Spleen (tissue), 11 donors: Measurements from ENCODE around the gene ARHGAP10. TPM values are rescaled to one million over a fixed set of nuclear protein-coding genes. Genes with fewer than 3 reads are reported as not detected.
A peak's percentile ranks its signal among the peaks of the same experiment; 100 is the strongest.

Source experiments
- DNase-seq: peaks from one replicate; pipeline ENCODE4 v3.0.0-alpha.2; 2020
- H3K27ac ChIP-seq, 8 donors: fragments of 200-600 bp; sonication (generic) in 7 of 8; 1 replicate in 4 of 8; 2 replicates in 4 of 8; pipeline versions ENCODE4 v1.5.0 to v1.8.0; 2016 to 2021; ENCODE audit warnings: inconsistent platforms in 4 of 8, mild to moderate bottlenecking in 4 of 8, moderate library complexity in 1 of 8
- H3K27me3 ChIP-seq, 7 donors: fragments of 200-600 bp; sonication (generic) in 6 of 7; replicated peaks in 1 of 7; 1 replicate in 4 of 7; 2 replicates in 3 of 7; pipeline versions ENCODE4 v1.5.0 to v1.8.0; 2016 to 2021; ENCODE audit warnings: inconsistent platforms in 3 of 7, mild to moderate bottlenecking in 1 of 7
- H3K36me3 ChIP-seq, 6 donors: fragments of 200-600 bp; sonication (generic) in 5 of 6; 1 replicate in 4 of 6; 2 replicates in 2 of 6; pipeline versions ENCODE4 v1.5.0 to v1.8.0; 2016 to 2021; ENCODE audit warnings: inconsistent platforms in 2 of 6
- H3K4me1 ChIP-seq, 6 donors: fragments of 200-600 bp; sonication (generic) in 5 of 6; 1 replicate in 3 of 6; 2 replicates in 3 of 6; pipeline versions ENCODE4 v1.5.0 to v1.8.0; 2016 to 2021; ENCODE audit warnings: inconsistent platforms in 3 of 6
- H3K4me3 ChIP-seq, 8 donors: fragments of 200-600 bp; sonication (generic) in 7 of 8; 1 replicate in 4 of 8; 2 replicates in 4 of 8; pipeline versions ENCODE4 v1.5.0 to v1.8.0; 2016 to 2021; ENCODE audit warnings: inconsistent platforms in 4 of 8, mild to moderate bottlenecking in 4 of 8, moderate library complexity in 2 of 8
- H3K9me3 ChIP-seq, 8 donors: fragments of 200-600 bp; sonication (generic) in 7 of 8; 1 replicate in 4 of 8; 2 replicates in 4 of 8; pipeline versions ENCODE4 v1.5.0 to v1.8.0; 2016 to 2021; ENCODE audit warnings: inconsistent platforms in 4 of 8
- CTCF ChIP-seq, 11 experiments: fragments of 200-600 bp in 7 of 11; fragments of 450-650 bp in 4 of 11; sonication (generic) in 4 of 11; IDR thresholded peaks in 8 of 11; conservative IDR thresholded peaks in 3 of 11; 1 replicate in 7 of 11; 2 replicates in 4 of 11; pipeline versions ENCODE4 v1.4.0 to v1.8.0; 2016 to 2021; ENCODE audit warnings: antibody characterized with exemption in 11 of 11, inconsistent platforms in 4 of 11, mild to moderate bottlenecking in 1 of 11
- POLR2A ChIP-seq, 3 donors: fragments of 450-650 bp; IDR thresholded peaks; one replicate each; pipeline ENCODE4 v1.5.1; 2017; ENCODE audit warnings: antibody characterized with exemption in 3 of 3, mild to moderate bottlenecking in 1 of 3
- POLR2AphosphoS5 ChIP-seq, 3 donors: sonication (generic); formaldehyde crosslinking; IDR thresholded peaks; one replicate each; pipeline ENCODE4 v1.5.1; 2017; ENCODE audit warnings: antibody characterized with exemption in 3 of 3
- WGBS, 5 donors: extraction: QIAGEN DNeasy Blood & Tissue Kit in 3 of 5; methylation state at CpG; one replicate each; pipeline versions ENCODE4 v1.1.5 to v1.1.7; 2013 to 2018; 5-methylcytosine and 5-hydroxymethylcytosine counted together
- intact Hi-C: fragments of 100-400 bp; cut with DNase I; formaldehyde crosslinking; loops from one replicate; pipeline ENCODE4 v1.15.0; 2023; ENCODE audit warnings: low total_unique reads
- polyA plus RNA-seq, 3 donors: library from polyadenylated mRNA; stranded (reverse); fragments of 200-250 nt; gene quantifications; one replicate each; pipeline ENCODE4 v1.2.1, GENCODE V29; 2013
- total RNA-seq, 7 donors: library from RNA; depleted of rRNA in 3 of 7; stranded (reverse); fragments of >200 nt in 3 of 7; fragmentation: NEBNext Ultra II Directional in 4 of 7; extraction: Animal tissue kit (Norgen Biotek cat#: 25700) in 4 of 7; gene quantifications; one replicate each; pipeline versions ENCODE4 v1.1.0 to v1.2.1, GENCODE V29; 2016 to 2021
- donor health status: healthy with polysubstance abuse.
- donor health status: DM: no; HTN: no; CAD: no; lungs with moderate emphysema.
- donor health status: DM: no; HTN: no; CAD: no.
- donor health status: Bipolar disorder and iron deficiency.
- donor health status: healthy.
- donor health status: DM: no; HTN: no; CAD: no.
- donor health status: DM: yes; HTN: yes; CAD: no.

The ARHGAP10 gene
- total and polyA plus RNA-seq, 10 donors: 4.0 to 35.5 (median 13.3) TPM

DNA sequence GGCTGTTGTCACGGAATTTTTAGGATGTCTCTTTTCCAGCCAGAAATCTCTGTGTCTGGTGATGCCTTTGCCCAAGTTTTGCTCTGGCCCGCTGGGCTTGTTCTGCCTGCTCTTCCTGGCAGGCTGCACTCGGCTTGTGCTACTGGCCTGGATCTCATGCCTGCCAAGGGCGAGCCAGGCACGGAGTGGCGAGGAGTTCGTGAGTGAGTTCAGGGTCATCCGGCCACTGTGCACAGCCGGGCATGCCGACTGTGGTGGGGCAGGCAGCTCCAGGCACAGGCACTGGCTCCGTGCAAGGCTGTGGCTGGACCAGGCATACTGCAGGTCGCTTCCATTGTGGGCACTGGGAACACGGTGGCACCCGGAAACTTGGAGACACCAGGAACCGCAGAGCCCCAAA lies 129.1 kb downstream of the ARHGAP10 start:
- intact Hi-C loops: no loop called here
- no peaks in the 10 kb centered on the region for H3K9me3 ChIP-seq
- no peaks in the 10 kb centered on the region for H3K27me3 ChIP-seq
- H3K4me3 ChIP-seq: no peak overlapping the region
- no peak for DNase-seq
- peaks cover 0 to 12% (median 1%) of the 10 kb centered on the region in 6 donors for H3K4me1 ChIP-seq
- peaks cover 0 to 13% (median 0%) of the 10 kb centered on the region in 6 donors for H3K36me3 ChIP-seq
- TF ChIP-seq POLR2AphosphoS5 (IDR thresholded peaks at IDR 0.05) (peak in 1 of 3 donors; percentile 7), POLR2A (IDR thresholded peaks at IDR 0.05) (no peak)
- H3K27ac ChIP-seq: no peak overlapping the region
- 89 to 97% (median 94%) methylated on average over 15 of the region's 15 CpGs for WGBS, 5 donors

DNA sequence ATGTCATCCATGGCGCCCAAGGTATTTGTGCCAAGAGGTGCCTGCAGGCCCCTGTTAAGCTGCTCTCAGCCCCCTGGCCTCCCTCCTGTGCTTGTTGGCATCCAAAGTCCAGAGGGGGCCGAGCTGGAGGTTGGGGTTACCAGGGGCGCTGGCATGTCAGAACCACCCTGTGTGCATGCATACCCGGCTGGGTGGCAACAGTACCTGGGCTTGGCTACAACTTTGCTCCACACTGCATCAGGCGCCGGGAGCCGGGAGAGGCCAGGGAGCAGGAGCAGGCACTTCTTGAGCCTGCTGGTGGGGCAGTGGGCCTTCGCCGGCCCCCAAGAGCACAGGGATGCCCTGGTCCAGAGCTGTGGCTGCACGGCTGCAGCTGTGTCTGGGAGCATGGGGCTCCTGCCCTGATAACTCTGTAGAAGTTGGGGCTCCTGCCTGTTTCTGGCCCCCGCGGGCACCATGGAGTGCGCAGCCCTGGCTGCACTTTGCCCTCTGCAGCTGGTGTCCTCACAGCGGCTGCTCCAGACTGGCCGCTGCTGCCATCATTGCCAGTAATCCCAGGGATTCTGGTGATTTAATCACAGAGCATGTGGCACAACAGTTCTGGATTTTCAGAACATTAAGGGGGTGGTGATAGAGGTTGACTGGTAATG lies 130.3 kb downstream of the ARHGAP10 start:
- Histone ChIP-seq H3K36me3 (peaks cover 0 to 13% (median 0%) of the 10 kb centered on the region in 6 donors), H3K9me3 (no peaks in the 10 kb centered on the region), H3K27ac (no peak overlapping the region), H3K4me1 (peaks cover 0 to 12% (median 1%) of the 10 kb centered on the region in 6 donors), H3K4me3 (no peak overlapping the region), H3K27me3 (no peaks in the 10 kb centered on the region)
- TF ChIP-seq POLR2AphosphoS5 (IDR thresholded peaks at IDR 0.05) (peak in 1 of 3 donors; percentile 20), CTCF (IDR thresholded peaks at IDR 0.05 in 8 of 11, conservative IDR thresholded peaks at IDR 0.05 in 3 of 11) (no peak)
- intact Hi-C loops: no loop called here
- no peak for DNase-seq
- WGBS, 5 donors: 91 to 94% (median 92%) methylated on average over 11 to 15 of the region's 15 CpGs

DNA sequence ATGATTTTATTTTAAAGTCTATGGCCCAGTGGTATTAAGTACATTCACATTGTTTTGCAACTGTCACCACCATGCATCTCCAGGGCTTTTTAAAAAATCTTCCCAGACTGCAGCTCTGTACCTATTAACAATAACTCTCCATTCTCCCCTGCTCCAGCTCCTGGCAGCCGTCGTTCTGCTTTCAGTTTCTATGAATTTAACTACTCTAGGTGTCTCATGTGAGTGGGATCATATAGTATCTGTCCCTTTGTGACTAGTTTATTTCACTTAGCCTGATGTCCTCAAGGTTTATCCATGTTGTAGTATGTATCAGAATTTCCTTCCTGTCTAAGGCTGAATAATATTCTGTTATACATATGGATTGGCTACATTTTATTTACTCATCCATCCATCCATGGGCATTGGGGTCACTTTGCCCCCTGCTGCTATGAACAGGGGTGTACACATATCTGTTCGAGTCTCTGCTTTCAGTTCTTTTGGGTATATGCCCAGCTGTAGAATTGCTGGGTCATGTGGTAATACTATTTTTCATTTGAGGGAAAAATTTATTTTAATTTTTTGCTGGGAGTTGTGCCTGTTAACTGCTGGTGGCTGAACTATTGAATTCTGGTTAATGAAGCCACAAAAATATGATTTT lies 131.3 kb downstream of the ARHGAP10 start:
- TF ChIP-seq POLR2A (IDR thresholded peaks at IDR 0.05): no peak
- TF ChIP-seq CTCF (IDR thresholded peaks at IDR 0.05 in 8 of 11, conservative IDR thresholded peaks at IDR 0.05 in 3 of 11): no peak
- no peak for TF ChIP-seq POLR2AphosphoS5 (IDR thresholded peaks at IDR 0.05)
- 47 to 58% (median 55%) methylated on average over 3 of the region's 3 CpGs for WGBS, 5 donors
- Histone ChIP-seq H3K9me3 (no peaks in the 10 kb centered on the region), H3K4me1 (peaks cover 0 to 12% (median 1%) of the 10 kb centered on the region in 6 donors), H3K27me3 (no peaks in the 10 kb centered on the region), H3K36me3 (peaks cover 0 to 13% (median 0%) of the 10 kb centered on the region in 6 donors), H3K27ac (no peak overlapping the region), H3K4me3 (no peak overlapping the region)
- intact Hi-C loops: no loop called here
- no peak for DNase-seq

DNA sequence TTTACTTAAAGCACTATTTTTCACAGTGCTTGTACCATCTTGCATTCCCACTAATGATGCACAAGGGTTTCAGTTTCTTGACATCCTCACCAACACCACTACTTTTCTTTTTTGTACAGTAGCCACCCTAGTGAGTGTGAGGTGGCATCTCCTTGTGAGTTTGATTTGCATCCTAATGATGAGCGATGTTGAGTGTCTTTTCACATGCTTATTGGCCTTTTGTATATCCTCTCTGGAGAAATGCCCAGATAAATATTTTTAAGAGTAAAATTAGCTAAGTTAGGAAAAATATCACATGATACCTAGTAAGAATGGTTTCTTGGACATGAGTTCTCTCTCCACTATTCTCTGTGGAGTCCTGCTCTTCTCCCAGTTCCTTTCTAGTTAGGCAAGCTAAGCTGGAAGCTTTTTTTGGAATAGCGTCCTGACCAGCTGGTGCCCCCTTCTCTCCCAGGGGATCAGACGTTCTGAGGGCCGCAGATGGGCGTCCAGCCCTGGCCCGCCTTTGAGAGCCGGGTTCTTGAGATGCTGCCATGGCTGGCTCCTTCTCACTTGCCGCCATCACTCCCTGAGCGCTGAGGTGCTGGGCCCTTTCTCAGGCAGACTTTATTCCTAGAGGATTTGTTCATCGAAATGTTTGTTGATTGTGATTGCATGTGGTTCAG lies 132.1 kb downstream of the ARHGAP10 start:
- Histone ChIP-seq H3K27me3 (no peaks in the 10 kb centered on the region), H3K4me1 (peaks cover 0 to 12% (median 1%) of the 10 kb centered on the region in 6 donors), H3K4me3 (no peak overlapping the region), H3K27ac (no peak overlapping the region), H3K9me3 (no peaks in the 10 kb centered on the region), H3K36me3 (peaks cover 0 to 13% (median 0%) of the 10 kb centered on the region in 6 donors)
- DNase-seq: no peak
- intact Hi-C loops: loop anchor here (2.0 kb wide), 1 partner anchor 161 kb away; no protein-coding TSS in a partner anchor
- TF ChIP-seq POLR2A (IDR thresholded peaks at IDR 0.05) (no peak), CTCF (IDR thresholded peaks at IDR 0.05 in 8 of 11, conservative IDR thresholded peaks at IDR 0.05 in 3 of 11) (no peak), POLR2AphosphoS5 (IDR thresholded peaks at IDR 0.05) (no peak)
- WGBS, 5 donors: 86 to 94% (median 93%) methylated on average over 10 of the region's 10 CpGs
